ENCODE results near the gene GABPA.

- TF ChIP-seq CTCF (IDR thresholded peaks at IDR 0.05; ENCODE audit: low read depth, low read length, missing input control) (no peak), YY1 (IDR thresholded peaks at IDR 0.05) (no peak), MAX (IDR thresholded peaks at IDR 0.05) (no peak), REST (IDR thresholded peaks at IDR 0.05) (no peak), ZBTB33 (IDR thresholded peaks at IDR 0.05) (no peak), EGR1 (IDR thresholded peaks at IDR 0.05; ENCODE audit: low read depth in 2 of 2) (no peak), GABPA (IDR thresholded peaks at IDR 0.05 in 1 of 2, conservative IDR thresholded peaks at IDR 0.05 in 1 of 2) (no peak), FOXA1 (IDR thresholded peaks at IDR 0.05) (no peak), JUND (IDR thresholded peaks at IDR 0.05) (no peak), TAF1 (conservative IDR thresholded peaks at IDR 0.05) (no peak), RXRA (IDR thresholded peaks at IDR 0.05) (no peak), SP1 (IDR thresholded peaks at IDR 0.05) (no peak)
These were observed 34.0 kb upstream of the GABPA start for GRCh38 chr21:25700741-25701140.

All from liver (tissue), 3 donors.